SK-N-MC (cell line): ENCODE results near the gene NRAP.

ENCODE experiments used
- EZH2 ChIP-seq: fragments of 200-600 bp; sonication (generic); IDR thresholded peaks from one replicate; pipeline ENCODE4 v1.6.1; 2017; ENCODE audit warnings: antibody characterized with exemption
- POLR2AphosphoS5 ChIP-seq: IDR thresholded peaks from 2 replicates; pipeline ENCODE4 v1.6.1; 2012; ENCODE audit warnings: mild to moderate bottlenecking, low read depth, low read length, borderline replicate concordance

- TF ChIP-seq EZH2 (no peak), POLR2AphosphoS5 (no peak)
Measured at GRCh38 chr10:113628607-113629153, 35.2 kb downstream of the NRAP start.
